Measurements from ENCODE around the gene ZBTB16.

The ZBTB16 gene

GRCh38 chr11:114228435-114229411 lies 169.2 kb downstream of the ZBTB16 start:
- TF ChIP-seq ZNF621 (tag by site-specific recombination; IDR thresholded peaks at IDR 0.05): no peak
- TF ChIP-seq ZNF280D (tag by site-specific recombination; IDR thresholded peaks at IDR 0.05): no peak
- TF ChIP-seq ZNF76 (tag by site-specific recombination; IDR thresholded peaks at IDR 0.05; ENCODE audit: borderline replicate concordance, low read depth): no peak
- no peak for TF ChIP-seq BCL11B (tag by site-specific recombination; IDR thresholded peaks at IDR 0.05; ENCODE audit: low read depth)
- TF ChIP-seq ZNF521 (tag by site-specific recombination; IDR thresholded peaks at IDR 0.05): no peak
- TF ChIP-seq ZNF529 (tag by site-specific recombination; IDR thresholded peaks at IDR 0.05; ENCODE audit: insufficient replicate concordance): no peak
- no peak for TF ChIP-seq TRIM28 (IDR thresholded peaks at IDR 0.05; ENCODE audit: borderline replicate concordance, low read length)
- TF ChIP-seq FEZF1 (tag by site-specific recombination; IDR thresholded peaks at IDR 0.05): no peak
- no peak for TF ChIP-seq ZNF2 (tag by site-specific recombination; IDR thresholded peaks at IDR 0.05)
- TF ChIP-seq INSM2 (tag by site-specific recombination; IDR thresholded peaks at IDR 0.05): no peak
- no peak for TF ChIP-seq ZNF660 (tag by site-specific recombination; IDR thresholded peaks at IDR 0.05)
- no peak for TF ChIP-seq ZFP69B (tag by site-specific recombination; IDR thresholded peaks at IDR 0.05)
- no peak for TF ChIP-seq ZNF645 (tag by site-specific recombination; IDR thresholded peaks at IDR 0.05)
- no peak for TF ChIP-seq WT1 (tag by site-specific recombination; IDR thresholded peaks at IDR 0.05)
- TF ChIP-seq ZNF19 (tag by site-specific recombination; IDR thresholded peaks at IDR 0.05; ENCODE audit: low read depth): no peak
- no peak for TF ChIP-seq HIC1 (tag by site-specific recombination; IDR thresholded peaks at IDR 0.05)
- TF ChIP-seq PRDM6 (tag by site-specific recombination; IDR thresholded peaks at IDR 0.05): no peak
- no peak for TF ChIP-seq ZNF48 (tag by site-specific recombination; IDR thresholded peaks at IDR 0.05)
- no peak for TF ChIP-seq ZNF266 (tag by site-specific recombination; IDR thresholded peaks at IDR 0.05; ENCODE audit: low read depth)
- H3K27ac ChIP-seq (ENCODE audit: extremely low read depth, low read depth, low read length): no peak overlapping the region
- POLR2A ChIA-PET: no interaction called here

More at GRCh38 chr11:114228435-114229411, 169.2 kb downstream of the ZBTB16 start:
- H3K36me3 ChIP-seq (ENCODE audit: control insufficient read depth in 2 of 2, insufficient read depth in 1 of 2, low read length in 2 of 2): no peaks in the 10 kb centered on the region
- no peaks in the 10 kb centered on the region for H3K4me1 ChIP-seq (ENCODE audit: control insufficient read depth, insufficient read depth, low read length)
- no peak overlapping the region for H3K4me3 ChIP-seq (ENCODE audit: low read depth, low read length)
- H3K9me3 ChIP-seq (ENCODE audit: control insufficient read depth, insufficient read depth, low read depth, low read length): no peaks in the 10 kb centered on the region
- CTCF ChIA-PET: interaction anchor here (1.0 kb wide), 1 partner anchor 34 kb away, joined by 3 read pairs; no protein-coding TSS in a partner anchor

Data from HEK293 (cell line).